Fibroblast of skin of scalp (primary cell): ENCODE data around the gene WDR45B.
"Not testable (repeated sequence)": the region's sequence is repeated elsewhere in the genome, so short reads cannot be mapped to it uniquely, and the experiment has no call there.

Experiments
- DNase-seq: peaks from one replicate; pipeline ENCODE4 v3.0.0-alpha.2; 2013

Gene WDR45B

GRCh38 chr17:82598256-82599119, 49.8 kb downstream of the WDR45B start:
- DNase-seq = peak; percentile 30

GRCh38 chr17:82596837-82597672, 51.2 kb downstream of the WDR45B start:
- no peak for DNase-seq

GRCh38 chr17:82596296-82596695, 51.9 kb downstream of the WDR45B start:
- no peak for DNase-seq

GRCh38 chr17:82595893-82596292, 52.4 kb downstream of the WDR45B start:
- DNase-seq = no peak

- no peak for DNase-seq
These were observed 53.7 kb downstream of the WDR45B start for GRCh38 chr17:82594571-82594970.

GRCh38 chr17:82593590-82594087, 54.6 kb downstream of the WDR45B start:
- DNase-seq = no peak

GRCh38 chr17:82592767-82593589, 55.3 kb downstream of the WDR45B start:
- peak; percentile 85 for DNase-seq

GRCh38 chr17:82592289-82592766, 55.9 kb downstream of the WDR45B start:
- DNase-seq = no peak

GRCh38 chr17:82590881-82591539, 57.2 kb downstream of the WDR45B start:
- DNase-seq = no peak

GRCh38 chr17:82590216-82590615, 58.0 kb downstream of the WDR45B start:
- DNase-seq = no peak

- DNase-seq = no peak
These were observed 58.4 kb downstream of the WDR45B start for GRCh38 chr17:82589851-82590180.

- no peak for DNase-seq
These were observed 59.7 kb downstream of the WDR45B start for GRCh38 chr17:82588266-82589175.

GRCh38 chr17:82587234-82588086, 60.8 kb downstream of the WDR45B start:
- no peak for DNase-seq

GRCh38 chr17:82586576-82587233, 61.5 kb downstream of the WDR45B start:
- DNase-seq = no peak

- DNase-seq = not testable (repeated sequence)
These were observed 62.2 kb downstream of the WDR45B start for GRCh38 chr17:82585935-82586575.

GRCh38 chr17:82583720-82584234, 64.5 kb downstream of the WDR45B start:
- no peak for DNase-seq

GRCh38 chr17:82582709-82583108, 65.5 kb downstream of the WDR45B start:
- DNase-seq = no peak

- DNase-seq = peak; percentile 10
These were observed 66.0 kb downstream of the WDR45B start for GRCh38 chr17:82582213-82582612.
